Smooth muscle cell (in vitro differentiated cells): ENCODE results near the gene PSMD1. TPM values are rescaled to one million over a fixed set of nuclear protein-coding genes. Genes with fewer than 3 reads are reported as not detected.

Experiments
- DNase-seq: peaks from one replicate; lab custom pipeline; 2025; ENCODE audit not compliant: unreplicated experiment; lab: John Stamatoyannopoulos, UW
- H2AFZ ChIP-seq: fragments of 200-600 bp; sonication (generic); 2 replicates; pipeline ENCODE4 v1.6.0; 2016; ENCODE audit warnings: antibody characterized with exemption, low read depth, mild to moderate bottlenecking
- H3F3A ChIP-seq: fragments of 200-600 bp; sonication (generic); 2 replicates; pipeline ENCODE4 v1.6.0; 2017; ENCODE audit warnings: antibody characterized with exemption, low read depth
- H3K27ac ChIP-seq: fragments of 200-600 bp; sonication (generic); 2 replicates; pipeline ENCODE4 v1.5.1; 2016; ENCODE audit warnings: low read depth, mild to moderate bottlenecking
- H3K27me3 ChIP-seq: fragments of 200-600 bp; sonication (generic); 2 replicates; pipeline ENCODE4 v1.6.1; 2016; ENCODE audit warnings: low read depth, mild to moderate bottlenecking
- H3K36me3 ChIP-seq: fragments of 200-600 bp; sonication (generic); 2 replicates; pipeline ENCODE4 v1.5.1; 2016; ENCODE audit warnings: low read depth
- H3K4me1 ChIP-seq: fragments of 200-600 bp; sonication (generic); 2 replicates; pipeline ENCODE4 v1.5.1; 2016; ENCODE audit warnings: low read depth
- H3K4me2 ChIP-seq: fragments of 200-600 bp; sonication (generic); 2 replicates; pipeline ENCODE4 v1.6.0; 2016; ENCODE audit warnings: mild to moderate bottlenecking
- H3K4me3 ChIP-seq: fragments of 200-600 bp; sonication (generic); 2 replicates; pipeline ENCODE4 v1.5.1; 2016; ENCODE audit warnings: mild to moderate bottlenecking
- H3K79me2 ChIP-seq: fragments of 200-600 bp; sonication (generic); 2 replicates; pipeline ENCODE4 v1.6.0; 2016; ENCODE audit warnings: low read depth, mild to moderate bottlenecking
- H3K9ac ChIP-seq: fragments of 200-600 bp; sonication (generic); 2 replicates; pipeline ENCODE4 v1.6.0; 2016; ENCODE audit warnings: low read depth
- H3K9me3 ChIP-seq: fragments of 200-600 bp; sonication (generic); replicated peaks from 2 replicates; pipeline ENCODE4 v1.5.1; 2016; ENCODE audit warnings: low read depth
- H4K20me1 ChIP-seq: fragments of 200-600 bp; sonication (generic); 2 replicates; pipeline ENCODE4 v1.6.0; 2016; ENCODE audit warnings: low read depth
- CTCF ChIP-seq: fragments of 200-600 bp; sonication (generic); IDR thresholded peaks from 2 replicates; pipeline ENCODE4 v1.5.1; 2017; ENCODE audit warnings: borderline replicate concordance, mild to moderate bottlenecking, antibody characterized with exemption; ENCODE audit not compliant: insufficient read depth, poor library complexity, severe bottlenecking
- WGBS: methylation state at CpG from one replicate; pipeline ENCODE4 v1.1.7; 2016; ENCODE audit warnings: low lambda C conversion rate; 5-methylcytosine and 5-hydroxymethylcytosine counted together
- polyA plus RNA-seq: library from polyadenylated mRNA; unstranded; fragments of >200 nt; fragmentation: Nextera tagmentation; extraction: Ambion mirVana; gene quantifications from 2 replicates; pipeline ENCODE4 v1.2.1, GENCODE V29; 2016
- total RNA-seq: library from RNA; depleted of rRNA; stranded (reverse); fragments of >200 nt; gene quantifications from 2 replicates; pipeline ENCODE4 v1.2.3, GENCODE V29; 2014

PSMD1 gene
- total and polyA plus RNA-seq, 2 experiments from 2014 or later, result 95.7 to 99.7 TPM

GRCh38 chr2:231033147-231034132, 23.2 kb upstream of the PSMD1 start:
- WGBS, result 71% methylated on average over 11 of the region's 11 CpGs
- no peak for TF ChIP-seq CTCF
- Histone ChIP-seq H3K9me3 (no peaks in the 10 kb centered on the region), H3K4me2 (no peak overlapping the region), H3K9ac (no peak overlapping the region), H3K27me3 (peaks cover 51% of the 10 kb centered on the region), H3F3A (no peaks in the 10 kb centered on the region), H3K79me2 (no peaks in the 10 kb centered on the region), H3K4me3 (no peak overlapping the region), H3K36me3 (no peaks in the 10 kb centered on the region), H3K4me1 (no peaks in the 10 kb centered on the region), H3K27ac (no peak overlapping the region), H4K20me1 (no peaks in the 10 kb centered on the region), H2AFZ (no peak overlapping the region)
- DNase-seq, result no peak

GRCh38 chr2:231034291-231034882, 22.3 kb upstream of the PSMD1 start:
- H3K4me1 ChIP-seq, result no peaks in the 10 kb centered on the region
- H3K27me3 ChIP-seq, result peaks cover 61% of the 10 kb centered on the region
- no peaks in the 10 kb centered on the region for H4K20me1 ChIP-seq
- WGBS, result 74% methylated on average over 4 of the region's 4 CpGs
- no peak overlapping the region for H3K4me2 ChIP-seq
- TF ChIP-seq CTCF, result no peak
- H3F3A ChIP-seq, result no peaks in the 10 kb centered on the region
- H3K4me3 ChIP-seq, result no peak overlapping the region
- no peaks in the 10 kb centered on the region for H3K36me3 ChIP-seq
- no peak overlapping the region for H3K9ac ChIP-seq
- H3K9me3 ChIP-seq, result no peaks in the 10 kb centered on the region
- H3K27ac ChIP-seq, result no peak overlapping the region
- DNase-seq, result no peak
- no peak overlapping the region for H2AFZ ChIP-seq
- no peaks in the 10 kb centered on the region for H3K79me2 ChIP-seq

DNA sequence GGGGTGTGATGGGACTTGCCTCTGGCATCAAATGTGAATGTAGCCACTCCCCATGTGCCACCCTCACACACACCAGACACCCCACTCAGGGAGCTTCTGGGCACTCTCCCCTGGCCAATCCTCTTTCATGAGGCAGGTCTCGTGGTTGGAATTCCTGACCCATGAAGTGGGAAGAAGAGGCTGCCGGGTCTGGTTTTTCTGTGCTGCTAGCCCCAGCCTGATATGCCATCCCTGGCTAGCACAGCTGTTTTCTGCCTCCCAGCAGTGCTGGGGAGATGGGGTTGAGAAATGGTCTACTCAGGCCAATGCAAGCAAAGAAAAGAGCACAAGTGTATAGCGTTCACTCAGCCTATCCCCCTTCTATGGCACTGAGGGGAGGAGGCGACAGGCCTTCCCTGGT, 20.5 kb upstream of the PSMD1 start:
- H3K9me3 ChIP-seq, result no peaks in the 10 kb centered on the region
- 60% methylated on average over 4 of the region's 4 CpGs for WGBS
- no peak overlapping the region for H3K27ac ChIP-seq
- no peaks in the 10 kb centered on the region for H3K4me1 ChIP-seq
- H3K36me3 ChIP-seq, result no peaks in the 10 kb centered on the region
- H3K79me2 ChIP-seq, result no peaks in the 10 kb centered on the region
- no peaks in the 10 kb centered on the region for H4K20me1 ChIP-seq
- H2AFZ ChIP-seq, result no peak overlapping the region
- no peak for TF ChIP-seq CTCF
- H3K4me3 ChIP-seq, result no peak overlapping the region
- DNase-seq, result no peak
- H3K4me2 ChIP-seq, result no peak overlapping the region
- no peak overlapping the region for H3K9ac ChIP-seq
- H3K27me3 ChIP-seq, result peaks cover 78% of the 10 kb centered on the region
- H3F3A ChIP-seq, result no peaks in the 10 kb centered on the region
